Endothelial cell of hepatic sinusoid (primary cell): Measurements from ENCODE around the gene SMAD6.

ENCODE experiments used
- in situ Hi-C: cut with HindIII; loops from 2 replicates; pipeline ENCODE4 v1.10.0; 2017; ENCODE audit warnings: low sequenced_read_pairs

SMAD6 gene

DNA sequence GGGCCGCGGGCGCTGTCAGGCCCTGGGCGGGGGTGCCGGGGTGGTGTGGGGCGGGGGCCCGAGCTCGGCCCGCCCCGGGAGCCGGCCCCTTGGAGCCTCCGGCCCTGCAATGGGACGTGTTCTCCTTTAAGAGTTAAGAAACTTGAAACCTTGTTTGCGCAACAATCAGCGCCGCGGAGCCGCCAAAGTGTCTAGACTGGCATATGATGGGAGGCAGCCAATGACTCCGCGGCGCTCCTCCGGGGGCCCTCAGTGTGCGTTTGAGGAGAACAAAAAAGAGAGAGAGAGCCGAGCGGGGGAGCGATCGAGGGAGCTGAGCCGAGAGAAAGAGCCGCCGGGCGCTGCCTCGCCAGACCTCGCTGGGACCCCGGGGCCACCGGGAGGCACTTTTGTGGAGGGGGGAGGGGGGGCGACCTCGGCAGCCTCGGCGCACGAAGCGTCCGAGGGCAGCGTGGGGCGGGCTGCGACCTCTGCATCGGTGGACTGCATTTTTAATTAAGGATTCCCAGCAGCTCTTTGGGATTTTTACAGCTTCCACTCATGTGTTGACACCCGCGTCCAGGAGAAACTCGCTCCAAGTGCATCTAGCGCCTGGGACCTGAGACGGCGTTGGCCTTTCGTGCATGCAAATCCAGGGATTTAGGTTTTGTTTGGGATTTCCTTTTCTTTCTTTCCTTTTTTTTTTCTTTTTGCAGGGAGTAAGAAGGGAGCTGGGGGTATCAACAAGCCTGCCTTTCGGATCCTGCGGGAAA, at the start of gene SMAD6:
Gene SMAD6, plus strand, starts transcription at position 202 of the 752 bp plus-strand sequence. CDS start 1,023 bp downstream, outside the sequence.
- in situ Hi-C loops = loop anchor here (5.0 kb wide), 2 partner anchors 40 to 90 kb away; no protein-coding TSS in a partner anchor

- in situ Hi-C loops = no loop called here
Observed at GRCh38 chr15:66652806-66653205, 49.2 kb upstream of the SMAD6 start.

DNA sequence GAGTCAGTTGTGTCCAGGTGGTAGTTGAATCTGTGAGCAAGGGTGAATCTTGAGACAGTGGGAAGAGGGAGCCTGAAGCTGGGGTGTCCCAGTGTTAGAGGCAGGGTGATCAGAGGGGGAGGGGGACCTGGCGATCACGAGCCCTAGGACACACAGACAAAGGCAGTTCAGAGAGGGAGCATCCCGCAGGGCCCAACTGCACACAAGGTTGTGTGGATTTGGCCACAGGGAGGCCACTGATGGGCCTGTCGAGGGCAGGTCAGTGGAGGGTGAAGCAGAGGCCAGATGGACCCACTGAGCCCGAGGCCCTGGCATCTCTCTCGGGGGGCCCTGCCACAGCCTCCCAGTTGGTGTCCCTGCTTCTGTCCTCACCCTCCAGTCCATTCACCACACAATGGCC, 48.6 kb upstream of the SMAD6 start:
- in situ Hi-C loops = no loop called here

GRCh38 chr15:66653852-66654251, 48.2 kb upstream of the SMAD6 start:
- in situ Hi-C loops = no loop called here

DNA sequence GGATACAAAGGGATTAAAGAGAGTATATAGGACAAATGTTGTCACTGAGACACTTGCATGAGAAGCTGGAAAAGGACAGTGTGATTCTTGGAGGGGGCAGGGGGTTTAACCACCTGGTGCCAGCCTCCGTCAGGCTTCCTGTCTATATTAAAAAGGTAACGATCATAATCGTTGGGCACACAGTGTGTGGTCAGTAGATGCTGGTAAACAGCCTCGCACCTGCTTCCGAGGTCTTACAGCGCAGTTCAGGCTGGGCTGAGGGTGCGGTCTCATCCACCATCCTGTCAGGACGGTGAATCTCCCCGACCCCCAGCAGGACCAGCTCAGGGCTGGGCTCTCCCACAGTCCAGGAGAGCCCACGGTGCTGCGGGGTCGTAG, 47.7 kb upstream of the SMAD6 start:
- in situ Hi-C loops = no loop called here

GRCh38 chr15:66654739-66655375, 47.2 kb upstream of the SMAD6 start:
- in situ Hi-C loops = loop anchor here (5.0 kb wide), 1 partner anchor 67 kb away; no protein-coding TSS in a partner anchor

GRCh38 chr15:66655511-66655910, 46.5 kb upstream of the SMAD6 start:
- in situ Hi-C loops = loop anchor here (5.0 kb wide), 1 partner anchor 67 kb away; no protein-coding TSS in a partner anchor

GRCh38 chr15:66655997-66656396, 46.0 kb upstream of the SMAD6 start:
- in situ Hi-C loops = loop anchor here (5.0 kb wide), 1 partner anchor 66 kb away; no protein-coding TSS in a partner anchor

DNA sequence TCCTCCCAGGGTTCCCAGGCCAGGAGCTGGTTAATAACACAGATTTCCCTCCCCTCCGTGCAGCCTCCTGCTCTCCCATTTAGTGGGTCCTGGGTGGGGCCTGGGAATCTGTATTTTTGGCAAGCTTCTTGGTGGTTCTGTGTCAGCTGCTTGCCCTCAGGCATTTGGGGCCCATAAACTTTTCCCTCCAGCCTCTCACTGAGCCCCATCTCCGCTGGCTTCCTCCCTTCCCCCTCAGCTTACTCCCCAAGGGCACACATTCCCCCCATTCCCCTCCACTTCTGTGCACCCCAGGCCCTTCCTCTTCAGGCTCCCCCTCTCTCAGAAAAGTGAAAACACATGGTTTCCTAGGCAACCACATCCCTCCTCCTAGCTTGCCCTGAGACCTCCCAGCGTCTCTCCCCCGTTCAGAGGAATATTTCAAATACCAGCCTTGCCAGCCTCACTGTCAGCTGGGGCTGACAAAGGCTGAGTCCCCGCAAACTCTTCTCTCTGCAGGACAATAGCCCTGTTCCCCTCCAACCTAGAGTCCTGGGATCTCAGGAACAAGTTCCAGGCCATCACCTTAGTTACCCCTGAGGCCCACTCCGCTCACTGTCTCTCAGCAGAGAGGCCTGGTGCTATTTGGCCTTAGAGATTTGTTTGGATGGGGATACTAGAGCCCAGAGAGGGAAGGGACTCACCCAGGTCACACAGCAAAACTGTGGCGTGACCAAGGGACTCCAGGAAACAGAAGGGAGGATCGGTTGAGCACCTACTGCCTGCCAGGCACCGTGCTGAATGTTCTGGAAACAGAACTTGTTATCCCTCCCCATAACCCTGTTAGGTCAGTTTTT, 44.6 kb upstream of the SMAD6 start:
- in situ Hi-C loops = loop anchor here (5.0 kb wide), 1 partner anchor 65 kb away; no protein-coding TSS in a partner anchor

DNA sequence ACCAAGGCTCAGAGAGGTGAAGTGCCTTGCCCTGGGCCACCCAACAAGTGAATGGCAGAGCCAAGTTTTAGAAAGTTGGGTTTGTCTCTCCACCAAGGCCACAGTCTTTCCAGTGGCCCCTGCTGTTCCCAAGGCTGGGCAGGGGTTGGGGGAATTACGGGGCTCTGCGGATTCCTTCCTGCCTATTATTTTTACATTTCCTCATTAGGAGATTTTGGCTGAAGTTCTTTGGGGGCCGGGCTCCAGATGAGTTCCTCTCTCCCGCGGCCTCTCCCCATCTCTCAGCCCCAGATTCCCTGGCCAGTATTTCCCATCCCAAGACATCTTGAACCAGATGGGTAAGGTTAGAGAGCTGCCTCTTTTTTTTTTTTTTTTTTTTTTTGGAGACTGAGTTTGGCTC, 44.0 kb upstream of the SMAD6 start:
- in situ Hi-C loops = loop anchor here (5.0 kb wide), 1 partner anchor 64 kb away; no protein-coding TSS in a partner anchor

- in situ Hi-C loops = loop anchor here (5.0 kb wide), 1 partner anchor 63 kb away; no protein-coding TSS in a partner anchor
Observed at GRCh38 chr15:66658855-66659254, 43.2 kb upstream of the SMAD6 start.

DNA sequence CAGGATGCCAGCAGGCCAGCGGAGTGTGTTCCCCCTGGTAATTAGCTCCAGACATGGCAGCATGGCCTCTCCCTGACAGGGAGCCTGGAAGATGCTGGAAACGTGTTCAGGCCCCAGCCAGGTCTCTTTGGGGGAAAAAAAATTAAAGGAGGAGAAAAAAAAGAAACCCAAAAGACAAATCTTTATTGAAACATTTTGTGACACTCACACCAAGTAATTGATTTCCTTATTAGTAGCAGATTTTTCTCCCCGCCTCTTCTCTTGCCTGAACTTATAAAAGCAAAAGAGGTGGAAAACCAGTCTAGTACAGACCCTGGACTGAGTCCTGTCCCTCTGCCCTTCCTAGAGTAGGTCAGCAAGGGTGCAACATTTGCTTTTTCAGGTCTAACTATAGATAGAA, 42.7 kb upstream of the SMAD6 start:
- in situ Hi-C loops = loop anchor here (5.0 kb wide), 1 partner anchor 63 kb away; no protein-coding TSS in a partner anchor

GRCh38 chr15:66661432-66662096, 40.5 kb upstream of the SMAD6 start:
- in situ Hi-C loops = no loop called here

DNA sequence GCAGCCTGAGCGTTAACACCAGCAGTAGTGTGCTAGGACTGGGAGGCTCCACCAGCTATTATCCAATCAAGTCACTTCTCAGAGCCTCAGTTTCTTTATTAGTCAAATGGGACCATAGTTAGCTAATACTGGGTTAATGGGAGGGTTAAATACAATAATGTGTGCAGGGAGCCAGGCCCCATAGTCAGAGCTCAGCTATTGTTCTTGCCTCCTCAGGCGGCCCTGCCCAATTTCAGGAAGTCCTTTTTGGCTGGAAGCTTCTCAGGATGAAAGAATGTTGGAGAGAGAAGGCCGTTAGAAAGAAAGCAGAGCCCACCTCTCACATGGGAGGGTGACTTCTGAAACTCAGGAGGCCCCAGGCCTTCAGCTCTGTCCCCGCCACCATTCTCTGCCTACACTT, 39.5 kb upstream of the SMAD6 start:
- in situ Hi-C loops = no loop called here

DNA sequence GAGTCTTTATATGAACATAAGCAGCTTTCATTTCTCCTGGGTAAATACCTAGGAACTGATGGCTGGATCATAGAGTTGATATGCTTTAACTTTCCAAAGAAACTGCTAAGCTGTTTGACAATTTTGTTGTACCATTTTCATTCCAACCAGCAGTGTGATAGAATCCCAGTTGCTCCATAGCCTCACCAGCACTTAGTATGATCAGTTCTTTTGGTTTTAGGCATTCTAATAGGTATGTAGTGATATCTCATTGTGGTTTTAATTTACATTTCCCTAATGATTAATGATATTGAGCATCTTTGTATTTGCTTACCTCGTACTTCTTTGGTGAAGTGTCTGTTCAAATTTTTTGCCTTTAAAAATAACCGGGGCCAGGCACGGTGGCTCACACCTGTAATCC, 38.4 kb upstream of the SMAD6 start:
- in situ Hi-C loops = no loop called here

- in situ Hi-C loops = no loop called here
Observed at GRCh38 chr15:66670175-66670574, 31.9 kb upstream of the SMAD6 start.

GRCh38 chr15:66670762-66671580, 31.1 kb upstream of the SMAD6 start:
- in situ Hi-C loops = no loop called here

DNA sequence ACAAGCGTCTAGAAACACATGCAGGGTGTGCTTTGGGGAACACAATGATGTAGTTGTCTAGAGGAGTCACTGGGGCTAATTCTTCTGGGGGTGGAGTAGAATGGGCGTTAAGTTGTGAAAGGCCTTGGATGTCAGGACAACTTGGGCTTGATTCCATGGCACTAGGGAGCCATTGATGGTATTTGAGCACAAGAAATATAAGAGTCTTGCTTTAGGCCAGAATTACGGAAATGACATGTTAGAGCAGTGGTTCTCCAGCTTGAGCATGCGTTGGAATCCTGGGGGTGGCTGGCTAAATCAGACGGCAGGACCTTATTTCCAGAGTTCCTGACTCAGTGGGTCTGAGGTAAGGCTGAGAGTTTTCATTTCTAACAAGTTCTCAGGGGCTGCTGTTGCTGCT, 29.2 kb upstream of the SMAD6 start:
- in situ Hi-C loops = no loop called here

- in situ Hi-C loops = no loop called here
Observed at GRCh38 chr15:66673410-66674322, 28.4 kb upstream of the SMAD6 start.
